Transverse colon (tissue), 4 donors: ENCODE data around the gene CDC14A. TPM values are rescaled to one million over a fixed set of nuclear protein-coding genes. Genes with fewer than 3 reads are reported as not detected.

Experiments
- DNase-seq: peaks from one replicate; pipeline ENCODE4 v3.0.0-alpha.2; 2019
- H3K27ac ChIP-seq, 4 donors: fragments of 200-600 bp; sonication (generic); 2 replicates each; pipeline ENCODE4 v1.5.1; 2016 to 2018; ENCODE audit warnings: inconsistent platforms in 4 of 4
- H3K27me3 ChIP-seq: fragments of 200-600 bp; sonication (generic); 2 replicates; pipeline ENCODE4 v1.5.1; 2017; ENCODE audit warnings: inconsistent platforms
- H3K36me3 ChIP-seq, 4 donors: fragments of 200-600 bp; sonication (generic); 2 replicates each; pipeline ENCODE4 v1.5.1; 2017 to 2019; ENCODE audit warnings: inconsistent platforms in 4 of 4
- H3K4me1 ChIP-seq, 4 donors: fragments of 200-600 bp; sonication (generic); 2 replicates each; pipeline ENCODE4 v1.5.1; 2017 to 2020; ENCODE audit warnings: inconsistent platforms in 4 of 4
- H3K4me3 ChIP-seq, 4 donors: fragments of 200-600 bp; sonication (generic); 1 replicate in 1 of 4; 2 replicates in 3 of 4; pipeline versions ENCODE4 v1.5.1 to v1.6.1; 2017 to 2019; ENCODE audit warnings: inconsistent platforms in 4 of 4
- H3K9me3 ChIP-seq, 2 donors: fragments of 200-600 bp; sonication (generic); 2 replicates each; pipeline ENCODE4 v1.5.1; 2017 to 2019; ENCODE audit warnings: inconsistent platforms in 2 of 2
- CTCF ChIP-seq, 5 experiments: fragments of 200-600 bp in 3 of 5; fragments of 450-650 bp in 2 of 5; sonication (generic) in 3 of 5; IDR thresholded peaks; 1 replicate in 2 of 5; 2 replicates in 3 of 5; pipeline ENCODE4 v1.5.1; 2016 to 2017; ENCODE audit warnings: antibody characterized with exemption in 5 of 5, inconsistent platforms in 3 of 5, mild to moderate bottlenecking in 2 of 5, moderate library complexity in 1 of 5
- EP300 ChIP-seq: sonication (generic); formaldehyde crosslinking; IDR thresholded peaks from one replicate; pipeline ENCODE4 v1.6.1; 2017; ENCODE audit warnings: antibody characterized with exemption, low read depth
- POLR2A ChIP-seq: fragments of 450-650 bp; IDR thresholded peaks from one replicate; pipeline ENCODE4 v1.6.1; 2016; ENCODE audit warnings: antibody characterized with exemption, mild to moderate bottlenecking, moderate library complexity
- POLR2AphosphoS5 ChIP-seq, 3 donors: sonication (generic); formaldehyde crosslinking; IDR thresholded peaks; one replicate each; pipeline ENCODE4 v1.6.1; 2016; ENCODE audit warnings: antibody characterized with exemption in 3 of 3
- WGBS, 2 donors: methylation state at CpG; one replicate each; pipeline ENCODE4 v1.1.5; 2018; ENCODE audit warnings: low coverage in 1 of 2; 5-methylcytosine and 5-hydroxymethylcytosine counted together
- in situ Hi-C, 4 donors: fragments of 200-750 bp; cut with MboI; loops; one replicate each; pipeline versions ENCODE4 v1.15.0 to v1.15.1; 2017; ENCODE audit warnings: low sequenced_read_pairs in 3 of 4, low pct_ligation_motif_present in 1 of 4, low pct_unique_long_range_greater_than_20kb in 1 of 4
- intact Hi-C: fragments of 100-400 bp; cut with DNase I; formaldehyde crosslinking; loops from one replicate; pipeline ENCODE4 v1.15.1; 2023; ENCODE audit warnings: low total_unique reads
- total RNA-seq, 4 donors: library from RNA; depleted of rRNA; stranded (reverse); fragments of >200 nt; gene quantifications; one replicate each; pipeline ENCODE4 v1.1.0, GENCODE V29; 2016

Gene CDC14A
- total RNA-seq, 4 donors from 2014 or later: 8.0 to 68.6 (median 48.5) TPM

GRCh38 chr1:100347009-100347966 lies 5.0 kb upstream of the CDC14A start:
- 80 to 82% methylated on average over 5 of the region's 5 CpGs for WGBS, 2 donors
- intact Hi-C loops: loop anchor here (10.0 kb wide), 1 partner anchor 52 kb away; no protein-coding TSS in a partner anchor
- H3K9me3 ChIP-seq: no peaks in the 10 kb centered on the region

GRCh38 chr1:100348549-100349144 lies 3.7 kb upstream of the CDC14A start:
- in situ Hi-C loops: no loop called here
- 67 to 85% methylated on average over 3 to 9 of the region's 9 CpGs for WGBS, 2 donors
- Histone ChIP-seq H3K27me3 (no peaks in the 10 kb centered on the region), H3K27ac (peak overlapping the region; percentile 45 to 71 (median 63)), H3K4me1 (peaks cover 0 to 29% (median 13%) of the 10 kb centered on the region in 4 donors), H3K9me3 (no peaks in the 10 kb centered on the region), H3K4me3 (peak overlapping the region in 2 of 4 donors; percentile 3 to 6), H3K36me3 (no peaks in the 10 kb centered on the region)
- intact Hi-C loops: loop anchor here (10.0 kb wide), 1 partner anchor 54 kb away; no protein-coding TSS in a partner anchor
- no peak for DNase-seq
- no peak for TF ChIP-seq POLR2AphosphoS5 (IDR thresholded peaks at IDR 0.05)
- TF ChIP-seq POLR2A: no peak
- no peak for TF ChIP-seq CTCF (IDR thresholded peaks at IDR 0.05)
- no peak for TF ChIP-seq EP300

More at GRCh38 chr1:100347009-100347966, 5.0 kb upstream of the CDC14A start:
- Histone ChIP-seq H3K4me1 (peaks cover 0 to 24% (median 9%) of the 10 kb centered on the region in 4 donors), H3K27ac (no peak overlapping the region), H3K4me3 (no peak overlapping the region), H3K36me3 (no peaks in the 10 kb centered on the region), H3K27me3 (no peaks in the 10 kb centered on the region)
- TF ChIP-seq POLR2AphosphoS5 (IDR thresholded peaks at IDR 0.05) (no peak), POLR2A (no peak), CTCF (IDR thresholded peaks at IDR 0.05) (no peak), EP300 (no peak)
- DNase-seq: no peak
- in situ Hi-C loops: no loop called here

GRCh38 chr1:100349246-100349645 lies 3.1 kb upstream of the CDC14A start:
- peak overlapping the region; percentile 45 to 71 (median 63) for H3K27ac ChIP-seq
- H3K9me3 ChIP-seq: no peaks in the 10 kb centered on the region
- 49 to 59% methylated on average over 4 of the region's 4 CpGs for WGBS, 2 donors
- intact Hi-C loops: loop anchor here (10.0 kb wide), 1 partner anchor 54 kb away; no protein-coding TSS in a partner anchor
- H3K4me3 ChIP-seq: peak overlapping the region in 2 of 4 donors; percentile 3 to 6
- no peaks in the 10 kb centered on the region for H3K27me3 ChIP-seq
- DNase-seq: no peak
- H3K36me3 ChIP-seq: no peaks in the 10 kb centered on the region
- peaks cover 0 to 29% (median 19%) of the 10 kb centered on the region in 4 donors for H3K4me1 ChIP-seq
- in situ Hi-C loops: no loop called here
- no peak for TF ChIP-seq CTCF (IDR thresholded peaks at IDR 0.05)

GRCh38 chr1:100350787-100351094 lies 1.6 kb upstream of the CDC14A start:
- DNase-seq: peak; percentile 16
- Histone ChIP-seq H3K9me3 (no peaks in the 10 kb centered on the region), H3K36me3 (no peaks in the 10 kb centered on the region), H3K4me1 (peaks cover 0 to 38% (median 23%) of the 10 kb centered on the region in 4 donors), H3K4me3 (peak overlapping the region in 3 of 4 donors; percentile 70 to 77 (median 72)), H3K27me3 (no peaks in the 10 kb centered on the region), H3K27ac (peak overlapping the region; percentile 91 to 93 (median 92))
- WGBS, 2 donors: 68 to 79% methylated on average over 10 of the region's 10 CpGs
- TF ChIP-seq CTCF (IDR thresholded peaks at IDR 0.05) (no peak), EP300 (no peak), POLR2AphosphoS5 (IDR thresholded peaks at IDR 0.05) (no peak), POLR2A (no peak)
- intact Hi-C loops: loop anchor here (5.0 to 10.0 kb wide), 2 partner anchors 316 to 543 kb away; a partner anchor contains a TSS
- in situ Hi-C loops: no loop called here
